VCaP (cell line): ENCODE data around the gene APLP2.

Source experiments
- H3K27ac ChIP-seq: fragments of 450-650 bp; 2 replicates; pipeline ENCODE4 v1.5.1; 2017
- TF ChIP-seq, protein P1 (sequence below): fragments of 450-650 bp; conservative IDR thresholded peaks from 2 replicates; pipeline ENCODE4 v1.5.1; 2017; ENCODE audit warnings: mild to moderate bottlenecking, moderate library complexity

APLP2 gene

DNA sequence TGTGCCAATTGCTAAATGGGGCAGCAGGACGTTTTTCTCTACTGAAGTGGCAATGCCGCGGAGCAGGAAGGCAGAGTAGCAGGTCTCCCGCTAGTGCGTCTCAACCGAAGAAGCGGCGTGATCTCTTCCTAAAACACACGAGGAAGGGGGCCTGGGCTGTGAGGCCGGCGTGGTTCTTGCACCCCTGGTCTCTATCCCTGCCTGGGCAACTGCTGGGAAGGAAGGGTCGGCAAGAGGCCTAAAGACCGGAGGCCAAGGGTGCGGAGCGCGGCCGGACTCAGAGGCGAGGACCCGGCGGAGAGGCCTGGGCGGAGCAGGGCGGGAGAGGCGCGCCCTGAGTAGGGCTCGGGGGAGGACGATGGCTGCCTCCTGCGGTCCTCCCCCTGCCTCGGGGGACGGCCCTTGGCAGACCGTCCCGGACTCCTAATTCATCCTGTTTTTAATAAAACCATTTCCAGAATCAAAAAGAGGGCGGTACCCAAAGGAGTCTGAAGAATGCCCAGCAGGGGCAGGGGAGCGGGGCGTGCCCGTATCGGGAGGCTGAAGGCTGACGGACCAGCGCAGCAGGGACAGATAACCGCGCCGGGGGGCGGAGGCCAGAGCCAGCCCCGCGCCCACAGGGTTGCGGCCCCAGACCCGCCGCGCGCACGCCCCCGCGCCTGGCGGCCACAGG is 572 bp upstream of the APLP2 start:
- H3K27ac ChIP-seq = peak overlapping the region; percentile 98
- TF ChIP-seq, protein P1, sequence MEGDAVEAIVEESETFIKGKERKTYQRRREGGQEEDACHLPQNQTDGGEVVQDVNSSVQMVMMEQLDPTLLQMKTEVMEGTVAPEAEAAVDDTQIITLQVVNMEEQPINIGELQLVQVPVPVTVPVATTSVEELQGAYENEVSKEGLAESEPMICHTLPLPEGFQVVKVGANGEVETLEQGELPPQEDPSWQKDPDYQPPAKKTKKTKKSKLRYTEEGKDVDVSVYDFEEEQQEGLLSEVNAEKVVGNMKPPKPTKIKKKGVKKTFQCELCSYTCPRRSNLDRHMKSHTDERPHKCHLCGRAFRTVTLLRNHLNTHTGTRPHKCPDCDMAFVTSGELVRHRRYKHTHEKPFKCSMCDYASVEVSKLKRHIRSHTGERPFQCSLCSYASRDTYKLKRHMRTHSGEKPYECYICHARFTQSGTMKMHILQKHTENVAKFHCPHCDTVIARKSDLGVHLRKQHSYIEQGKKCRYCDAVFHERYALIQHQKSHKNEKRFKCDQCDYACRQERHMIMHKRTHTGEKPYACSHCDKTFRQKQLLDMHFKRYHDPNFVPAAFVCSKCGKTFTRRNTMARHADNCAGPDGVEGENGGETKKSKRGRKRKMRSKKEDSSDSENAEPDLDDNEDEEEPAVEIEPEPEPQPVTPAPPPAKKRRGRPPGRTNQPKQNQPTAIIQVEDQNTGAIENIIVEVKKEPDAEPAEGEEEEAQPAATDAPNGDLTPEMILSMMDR = peak; percentile 10; the same call in 1 of the 2 replicates

DNA sequence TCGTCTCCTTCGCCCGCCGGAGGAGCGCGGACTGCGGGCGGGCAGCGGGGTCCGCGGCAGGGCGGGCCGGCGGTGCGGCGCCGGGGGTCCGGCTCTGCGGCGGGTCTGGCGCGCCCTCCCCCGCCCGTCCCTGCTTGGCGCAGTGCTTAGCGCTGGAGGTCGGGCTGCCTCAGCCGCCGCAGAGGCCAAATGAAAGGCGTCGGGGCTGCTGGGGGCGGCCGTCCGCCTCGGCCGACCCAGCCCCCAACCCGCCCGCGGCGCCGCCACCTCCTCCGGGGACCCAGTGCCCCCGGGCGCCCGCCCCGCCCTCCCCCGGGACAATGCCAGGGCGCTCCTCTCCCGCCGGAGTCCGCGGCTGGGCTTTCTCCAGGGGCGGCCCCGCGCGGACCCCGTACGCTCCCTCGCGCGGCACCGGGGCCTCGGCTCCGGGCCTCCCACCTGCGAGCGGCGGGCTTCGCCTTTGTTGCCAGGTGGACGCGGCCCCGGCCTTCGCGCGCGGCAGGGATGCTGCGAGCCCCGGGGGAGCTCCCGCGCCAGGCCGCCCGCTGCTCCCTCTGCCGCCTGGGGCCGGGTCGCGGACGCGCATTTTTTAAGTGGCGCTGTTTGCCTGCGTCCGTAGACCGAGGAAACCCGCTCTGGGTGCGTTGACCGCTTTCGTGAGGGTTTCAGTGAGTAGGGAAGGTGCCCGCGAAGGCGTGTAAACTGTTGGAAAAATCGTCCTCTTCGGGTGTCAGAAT is 583 bp downstream of the APLP2 start:
- peak overlapping the region; percentile 98 for H3K27ac ChIP-seq
- TF ChIP-seq, protein P1 = peak; percentile 36

DNA sequence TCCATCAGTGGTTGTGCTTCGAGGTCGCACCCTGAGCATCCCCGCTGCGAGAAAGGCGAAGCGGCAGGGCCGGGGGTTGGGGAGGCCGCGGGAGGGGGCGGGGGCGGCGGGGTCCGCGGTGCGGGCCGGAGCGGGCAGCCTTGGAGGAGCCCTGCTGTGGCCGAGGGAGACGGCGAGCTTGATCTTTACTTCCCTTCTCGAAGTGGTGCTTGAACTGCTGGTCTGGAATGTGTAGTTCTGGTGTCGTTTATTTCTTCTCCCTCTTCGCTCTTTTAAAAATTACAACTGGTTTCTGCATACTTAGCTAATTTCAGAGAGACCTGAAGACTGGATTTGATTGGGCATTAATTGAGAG is 1.1 kb downstream of the APLP2 start:
- TF ChIP-seq, protein P1 = peak; percentile 2; the same call in 1 of the 2 replicates
- peak overlapping the region; percentile 98 for H3K27ac ChIP-seq

DNA sequence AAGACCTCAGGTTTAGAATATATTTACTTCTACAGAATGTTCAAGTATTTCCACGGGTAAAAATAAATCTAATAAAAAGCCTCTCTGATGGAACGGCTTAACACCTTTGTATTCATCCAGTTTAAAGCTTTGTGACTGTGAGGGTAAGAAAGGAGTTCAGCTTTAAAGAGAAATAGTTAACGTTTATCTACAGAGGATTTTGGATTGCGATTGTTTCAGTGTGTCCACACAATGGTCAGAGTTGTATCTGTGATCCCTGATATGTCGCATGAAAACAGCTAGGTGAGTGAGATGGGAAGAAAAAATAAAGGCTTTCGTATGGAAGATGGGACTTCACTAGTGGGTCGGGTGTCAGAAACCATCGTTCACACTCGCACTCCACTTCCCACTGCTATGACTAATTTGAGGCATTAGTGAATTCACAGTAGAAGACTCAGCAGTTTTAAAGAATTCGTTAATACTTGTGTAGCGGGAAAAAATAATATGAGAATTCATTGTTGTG is 1.6 kb downstream of the APLP2 start:
- H3K27ac ChIP-seq = peak overlapping the region; percentile 98
- TF ChIP-seq, protein P1 = no peak

DNA sequence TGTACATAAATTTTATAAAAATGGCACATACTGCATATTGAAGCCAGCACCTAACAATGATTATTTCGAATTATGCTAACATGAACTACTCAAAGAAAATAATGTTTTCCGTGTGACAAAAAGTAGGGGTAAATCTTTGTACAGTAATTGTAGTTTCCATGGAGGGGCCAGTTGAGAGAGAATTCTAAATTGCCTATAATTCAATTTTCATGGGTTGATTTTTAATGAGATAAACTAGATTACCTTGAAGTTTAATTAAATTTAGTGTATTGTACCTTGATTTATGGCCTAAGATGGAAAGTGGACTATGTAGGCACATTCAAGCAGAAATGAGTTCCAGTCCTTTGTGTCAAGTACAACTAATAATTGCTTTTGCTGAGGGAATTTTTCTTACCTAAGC is 5.0 kb downstream of the APLP2 start:
- no peak overlapping the region for H3K27ac ChIP-seq
- TF ChIP-seq, protein P1 = no peak

DNA sequence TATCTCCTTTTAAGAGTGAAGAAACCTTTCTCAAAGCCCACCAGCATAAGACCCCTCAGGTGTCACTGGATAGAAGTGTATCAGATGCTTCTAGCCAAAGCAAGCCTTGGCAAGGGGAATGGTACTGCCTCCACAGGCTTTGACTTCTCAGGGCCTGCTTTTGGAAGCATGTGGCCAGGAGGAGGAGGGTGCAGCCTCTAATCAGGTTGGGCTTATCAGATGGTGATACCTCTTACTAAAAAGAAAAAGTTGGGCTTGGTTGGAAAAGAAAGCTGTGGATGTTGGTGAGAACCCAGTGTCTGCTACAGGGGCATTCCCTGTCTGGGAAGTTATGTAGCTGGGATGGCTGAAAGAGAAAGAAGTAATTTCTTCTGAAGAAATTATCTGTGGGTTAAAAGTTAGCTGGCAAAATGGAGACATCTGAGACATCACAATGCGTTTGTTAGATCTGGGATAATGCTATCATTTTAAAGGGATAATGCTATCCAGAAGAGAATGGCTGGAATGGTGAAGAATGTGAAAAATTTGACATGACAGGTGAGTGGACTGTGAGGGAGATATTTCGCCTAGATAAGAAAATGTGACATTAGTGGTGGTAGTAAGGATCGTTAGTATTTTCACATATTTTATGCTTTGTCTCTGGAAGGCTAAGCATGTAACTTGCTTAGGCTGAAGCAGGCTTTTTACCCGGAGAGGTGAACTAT is 7.2 kb downstream of the APLP2 start:
- TF ChIP-seq, protein P1 = no peak
- H3K27ac ChIP-seq = no peak overlapping the region

DNA sequence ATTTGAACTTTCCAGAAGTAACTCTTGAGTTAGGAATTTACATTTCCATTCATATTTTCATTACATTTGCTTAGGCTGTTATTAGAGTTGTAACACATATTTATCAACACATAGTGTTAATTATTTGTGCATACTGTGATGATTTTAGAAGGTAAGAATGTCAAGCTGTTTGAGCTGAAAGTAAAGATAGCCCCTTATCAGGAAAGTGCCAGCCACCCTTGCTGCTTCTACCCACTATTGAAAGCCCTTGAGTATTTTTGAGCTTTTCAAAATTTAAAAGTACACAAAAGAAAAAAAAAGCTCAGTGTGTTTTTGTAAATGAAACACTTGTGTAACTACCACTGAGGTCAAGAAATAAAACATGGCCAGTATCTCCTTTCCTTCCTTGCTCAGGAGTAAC is 8.0 kb downstream of the APLP2 start:
- TF ChIP-seq, protein P1 = no peak
- H3K27ac ChIP-seq = no peak overlapping the region
